GM12872 (cell line): ENCODE results near the gene SYT7.

ENCODE experiments used
- CTCF ChIP-seq: IDR thresholded peaks from 3 replicates; pipeline ENCODE4 v1.5.1; 2011; ENCODE audit warnings: low read depth, mild to moderate bottlenecking, low read length, moderate library complexity; ENCODE audit not compliant: insufficient read depth

The SYT7 gene

GRCh38 chr11:61594907-61595257, 14.0 kb upstream of the SYT7 start:
- TF ChIP-seq CTCF, result no peak

- no peak for TF ChIP-seq CTCF
Measured at GRCh38 chr11:61593151-61593550, 12.3 kb upstream of the SYT7 start.

GRCh38 chr11:61592176-61592575, 11.3 kb upstream of the SYT7 start:
- no peak for TF ChIP-seq CTCF

GRCh38 chr11:61589961-61590360, 9.1 kb upstream of the SYT7 start:
- no peak for TF ChIP-seq CTCF

- TF ChIP-seq CTCF, result no peak
Measured at GRCh38 chr11:61588728-61589191, 7.9 kb upstream of the SYT7 start.

- 0 out of 3 replicates have a peak, but pooled peaks have one; percentile 19 for TF ChIP-seq CTCF
Measured at GRCh38 chr11:61587951-61588727, 7.3 kb upstream of the SYT7 start.

GRCh38 chr11:61587541-61587941, 6.7 kb upstream of the SYT7 start:
- TF ChIP-seq CTCF, result no peak
